Tongue (tissue), 2 donors: ENCODE results near the gene NUP205. TPM values are rescaled to one million over a fixed set of nuclear protein-coding genes. Genes with fewer than 3 reads are reported as not detected.

Experiments used
- small RNA-seq: library from RNA; depleted of rRNA; stranded (forward); fragments of <200 nt; gene quantifications from one replicate; pipeline ENCODE3, GENCODE V24; 2014; ENCODE audit warnings: low replicate concordance
- total RNA-seq: library from RNA; depleted of rRNA; stranded (reverse); fragments of >200 nt; gene quantifications from one replicate; pipeline ENCODE4 v1.2.3, GENCODE V29; 2014

Gene NUP205
- total RNA-seq, 1 donor from 2014 or later: 34.8 TPM

Small RNA genes lying within 50 kb of the gene (small RNA-seq; reads per million reads assigned to genes)
- gene RNU6-1154P: not detected

Other genes starting within 250 kb of the NUP205 start
- gene CNOT4, start 47.8 kb upstream of the NUP205 start, total RNA-seq: 19.0 TPM
- gene STMP1, start 104.6 kb downstream of the NUP205 start, total RNA-seq: 19.2 TPM
- not detected for gene SLC13A4, start 170.3 kb downstream of the NUP205 start, total RNA-seq
- 1.4 TPM for gene FAM180A, start 190.9 kb downstream of the NUP205 start, total RNA-seq